ENCODE data around the gene CRYGD.

DNA sequence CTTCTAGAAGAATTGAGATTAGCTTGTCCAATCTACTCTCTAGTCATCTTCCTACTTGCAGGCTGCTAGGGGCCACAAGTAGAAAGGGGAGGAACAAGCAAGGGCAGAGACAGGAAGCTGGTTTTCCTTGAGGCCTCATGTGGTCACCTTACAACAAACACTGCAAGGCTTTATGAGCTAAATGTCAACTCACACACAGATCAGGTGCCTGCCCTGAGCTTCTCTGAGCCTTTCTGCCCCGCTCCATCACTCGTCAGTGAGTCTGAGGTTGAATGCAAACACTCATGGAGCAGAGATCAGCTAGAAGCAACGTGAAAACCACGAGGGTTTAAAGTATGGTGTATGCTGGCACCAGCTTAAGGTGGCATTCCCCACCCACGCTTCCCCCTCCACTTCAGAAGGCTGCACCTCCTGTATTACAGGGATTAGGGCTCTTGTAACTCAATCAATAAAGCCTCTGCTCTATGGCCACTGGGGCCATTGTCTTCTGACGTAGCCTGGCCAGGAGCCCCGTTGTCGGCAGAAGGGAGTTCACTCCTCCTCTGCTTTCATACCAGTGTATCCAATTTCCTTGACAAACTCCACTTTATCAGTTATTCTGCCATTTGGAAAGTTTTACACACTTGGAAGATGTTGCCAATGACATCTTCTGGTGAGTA, 10.7 kb upstream of the CRYGD start:
- TF ChIP-seq POLR2A (IDR thresholded peaks at IDR 0.05) (no peak), CTCF (IDR thresholded peaks at IDR 0.05) (no peak)

Measured in adrenal gland (tissue), 5 donors.